GM18505 (cell line): ENCODE results near the gene UVRAG.

ENCODE experiments used
- ATAC-seq: cut with Tn5 transposase; IDR thresholded peaks from one replicate; pipeline ENCODE4 v1.9.1; 2021; ENCODE audit not compliant: unreplicated experiment
- POLR2A ChIP-seq: IDR thresholded peaks from 4 replicates; pipeline ENCODE4 v1.6.1; 2011; ENCODE audit warnings: borderline replicate concordance; ENCODE audit not compliant: insufficient read depth, insufficient read length; ENCODE audit errors: extremely low read depth

The UVRAG gene

GRCh38 chr11:75802021-75802912, 12.7 kb upstream of the UVRAG start:
- no peak for ATAC-seq
- no peak for TF ChIP-seq POLR2A

- TF ChIP-seq POLR2A, result no peak
- no peak for ATAC-seq
These were observed 11.8 kb upstream of the UVRAG start for GRCh38 chr11:75802913-75803820.

GRCh38 chr11:75809111-75809510, 5.9 kb upstream of the UVRAG start:
- ATAC-seq, result no peak
- no peak for TF ChIP-seq POLR2A

- TF ChIP-seq POLR2A, result no peak
- no peak for ATAC-seq
These were observed 5.0 kb upstream of the UVRAG start for GRCh38 chr11:75809991-75810390.

DNA sequence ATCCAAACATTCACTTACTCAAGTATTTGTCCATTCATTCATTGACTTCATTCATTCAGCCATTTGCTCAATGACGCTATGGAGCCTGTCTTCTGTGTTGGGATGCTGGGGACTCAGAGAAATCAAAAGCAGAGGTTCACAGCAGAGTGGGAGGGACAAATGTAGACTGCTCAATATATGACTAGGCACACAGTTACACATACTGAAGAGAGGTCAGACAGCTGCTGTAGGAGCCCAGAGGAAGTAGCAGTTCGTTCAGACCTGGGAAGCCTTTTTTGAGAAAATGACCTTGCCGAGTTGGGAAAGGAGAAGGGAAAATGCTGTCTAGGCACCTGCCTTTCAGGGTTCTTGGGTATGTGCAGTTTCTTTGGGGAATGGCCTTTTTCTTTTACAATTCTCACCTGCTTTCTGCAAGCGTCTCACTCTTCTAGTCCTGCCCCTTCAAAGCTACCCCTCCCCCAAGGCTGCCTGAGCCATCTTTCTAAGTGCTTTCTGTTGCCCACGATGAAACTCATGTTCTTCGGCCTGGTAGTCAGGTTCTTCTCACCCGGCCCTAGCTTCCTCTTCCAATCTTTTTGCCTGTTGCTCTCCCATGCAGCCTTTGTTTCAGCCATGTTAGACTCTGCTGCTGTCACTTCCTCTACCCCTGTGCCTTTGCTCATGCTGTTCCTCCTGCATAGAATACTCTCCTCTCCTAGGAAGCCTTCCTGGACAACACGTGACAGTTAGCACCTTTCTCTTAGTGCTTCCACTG, 4.2 kb upstream of the UVRAG start:
- peak; percentile 71 for TF ChIP-seq POLR2A
- ATAC-seq, result no peak

DNA sequence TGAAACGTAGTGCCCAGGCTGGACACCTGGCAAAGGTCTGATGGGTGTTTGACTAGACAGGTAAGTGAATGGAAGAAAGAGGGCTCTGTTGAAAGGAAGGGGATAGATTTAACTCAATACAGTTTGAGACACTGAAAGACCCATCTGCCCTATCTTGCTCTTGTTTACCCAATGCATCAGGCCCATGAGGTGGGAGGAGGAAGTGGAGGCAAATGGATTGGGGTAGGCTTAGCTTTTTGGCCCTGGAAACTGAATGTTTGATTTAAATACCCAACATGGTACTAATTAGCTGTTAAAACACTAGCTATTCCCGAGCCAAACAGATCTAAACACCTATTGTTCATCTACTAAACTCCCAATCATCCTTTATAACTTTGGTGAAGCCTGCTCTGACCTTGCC, 3.5 kb upstream of the UVRAG start:
- ATAC-seq, result no peak
- no peak for TF ChIP-seq POLR2A

- no peak for ATAC-seq
- no peak for TF ChIP-seq POLR2A
These were observed 2.4 kb upstream of the UVRAG start for GRCh38 chr11:75812542-75813040.

DNA sequence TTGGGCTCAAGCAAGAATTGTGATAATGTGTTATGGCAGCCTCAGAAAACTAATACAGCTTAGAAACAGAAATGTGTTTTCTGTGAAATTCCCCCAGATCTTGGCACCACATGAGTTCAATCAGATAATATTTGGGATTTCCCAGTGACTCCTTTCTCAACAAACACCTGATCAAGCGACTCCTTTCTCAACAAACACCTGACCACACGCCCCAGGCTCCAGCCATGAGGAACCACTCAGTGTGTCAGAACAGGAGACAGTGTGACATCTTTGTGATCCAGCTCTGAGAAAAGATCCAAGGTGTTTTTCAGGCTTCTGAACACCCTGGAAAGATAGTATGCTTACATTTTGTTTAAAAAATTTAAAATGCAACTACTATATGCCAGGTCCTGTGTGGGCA, 1.9 kb upstream of the UVRAG start:
- peak; percentile 31 for TF ChIP-seq POLR2A

GRCh38 chr11:75813622-75814039, 1.4 kb upstream of the UVRAG start:
- no peak for TF ChIP-seq POLR2A

More for the DNA sequence above, 1.9 kb upstream of the UVRAG start:
- ATAC-seq, result no peak

DNA sequence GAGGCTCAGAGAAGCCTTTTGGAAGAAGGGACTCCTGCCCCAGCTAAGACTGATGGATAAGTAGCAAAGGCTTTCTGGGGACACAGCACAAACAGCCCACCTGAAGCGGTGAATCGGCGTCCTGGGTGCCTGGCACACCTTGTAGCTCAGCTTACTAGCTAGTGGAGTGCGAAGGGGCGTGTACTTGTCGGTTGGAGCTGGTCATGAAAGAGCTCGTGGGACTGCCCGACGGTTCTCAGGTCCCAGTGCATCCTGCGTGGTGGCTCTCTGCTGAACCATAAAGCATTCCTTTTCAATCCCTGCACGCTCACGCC, 690 bp upstream of the UVRAG start:
- TF ChIP-seq POLR2A, result no peak
- ATAC-seq, result peak; percentile 23

More at GRCh38 chr11:75813622-75814039, 1.4 kb upstream of the UVRAG start:
- no peak for ATAC-seq

DNA sequence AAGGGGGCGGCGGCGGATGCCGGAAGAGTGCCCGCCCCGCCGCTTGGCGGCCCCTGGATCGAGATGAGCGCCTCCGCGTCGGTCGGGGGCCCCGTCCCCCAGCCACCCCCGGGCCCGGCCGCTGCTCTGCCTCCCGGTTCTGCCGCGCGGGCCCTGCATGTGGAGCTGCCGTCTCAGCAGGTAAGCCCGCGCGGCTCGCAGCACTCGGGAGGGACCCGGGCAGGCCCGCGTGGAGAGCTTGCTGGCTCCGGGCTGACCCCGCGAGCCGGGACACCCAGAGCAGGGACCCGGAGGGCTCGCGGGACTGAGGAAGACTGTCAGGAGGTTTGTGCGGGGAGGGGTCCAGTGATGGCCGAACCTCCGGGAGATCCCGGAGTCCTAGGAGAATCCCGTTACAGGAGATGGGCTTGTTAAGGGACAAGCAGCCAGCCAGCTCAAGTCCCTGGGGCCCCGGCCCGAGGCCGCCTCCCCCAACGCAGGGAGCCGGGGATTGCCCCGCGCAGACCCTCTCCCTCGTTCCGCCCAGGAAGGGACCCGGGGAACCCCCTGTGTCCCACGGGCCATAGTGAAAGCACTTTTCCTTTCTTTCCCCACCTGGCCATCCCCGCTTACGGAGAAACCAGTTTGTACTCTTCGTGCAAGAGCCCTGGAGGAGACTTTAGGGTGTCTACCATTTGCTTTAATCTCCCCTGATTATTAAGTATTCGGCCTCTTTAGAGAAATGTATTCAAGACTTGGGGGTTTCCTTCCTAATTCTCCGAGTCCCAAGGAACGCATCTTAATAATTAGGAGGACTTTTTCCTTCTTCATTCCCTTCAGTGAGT, 547 bp downstream of the UVRAG start:
- peak; percentile 17 for ATAC-seq
- TF ChIP-seq POLR2A, result no peak
